Sigmoid colon (tissue), 4 donors: Measurements from ENCODE around the gene PTPRU.

ENCODE experiments used
- EP300 ChIP-seq, 4 donors: sonication (generic); formaldehyde crosslinking; IDR thresholded peaks; one replicate each; pipeline ENCODE4 v1.6.1; 2017; ENCODE audit warnings: antibody characterized with exemption in 4 of 4
- POLR2A ChIP-seq, 2 donors: fragments of 450-650 bp; IDR thresholded peaks; one replicate each; pipeline ENCODE4 v1.6.1; 2016; ENCODE audit warnings: antibody characterized with exemption in 2 of 2, mild to moderate bottlenecking in 2 of 2, moderate library complexity in 2 of 2
- POLR2AphosphoS5 ChIP-seq, 4 donors: sonication (generic); formaldehyde crosslinking; IDR thresholded peaks; one replicate each; pipeline ENCODE4 v1.6.1; 2017; ENCODE audit warnings: antibody characterized with exemption in 4 of 4
- TF ChIP-seq, protein P1 (sequence below), 4 experiments: fragments of 450-650 bp in 3 of 4; fragments of 200-600 bp in 1 of 4; IDR thresholded peaks; one replicate each; pipeline ENCODE4 v1.5.1; 2016 to 2019; ENCODE audit warnings: antibody characterized with exemption in 4 of 4, mild to moderate bottlenecking in 3 of 4, moderate library complexity in 2 of 4

DNA sequence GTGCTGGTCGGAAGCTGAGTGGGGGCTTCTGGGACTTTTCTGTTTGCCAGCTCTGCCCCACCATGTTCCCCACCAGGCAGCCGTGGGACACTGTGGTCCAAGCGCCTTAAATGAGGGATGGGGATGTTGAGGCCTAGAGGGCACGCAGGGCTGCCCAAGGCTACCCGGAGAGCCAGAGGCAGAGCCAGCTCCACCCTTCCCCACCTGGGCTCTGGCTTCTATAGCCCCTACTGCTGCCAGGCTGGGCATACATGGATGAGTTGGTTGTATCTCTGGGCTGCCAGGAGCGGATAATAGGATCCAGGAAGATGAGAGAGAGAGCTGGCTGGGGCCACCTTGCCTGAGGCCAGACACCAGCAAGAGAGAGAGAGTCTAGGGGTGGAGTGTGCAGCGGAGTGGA is 49.4 kb downstream of the PTPRU start:
- TF ChIP-seq POLR2AphosphoS5 (IDR thresholded peaks at IDR 0.05): no peak
- TF ChIP-seq, protein P1, sequence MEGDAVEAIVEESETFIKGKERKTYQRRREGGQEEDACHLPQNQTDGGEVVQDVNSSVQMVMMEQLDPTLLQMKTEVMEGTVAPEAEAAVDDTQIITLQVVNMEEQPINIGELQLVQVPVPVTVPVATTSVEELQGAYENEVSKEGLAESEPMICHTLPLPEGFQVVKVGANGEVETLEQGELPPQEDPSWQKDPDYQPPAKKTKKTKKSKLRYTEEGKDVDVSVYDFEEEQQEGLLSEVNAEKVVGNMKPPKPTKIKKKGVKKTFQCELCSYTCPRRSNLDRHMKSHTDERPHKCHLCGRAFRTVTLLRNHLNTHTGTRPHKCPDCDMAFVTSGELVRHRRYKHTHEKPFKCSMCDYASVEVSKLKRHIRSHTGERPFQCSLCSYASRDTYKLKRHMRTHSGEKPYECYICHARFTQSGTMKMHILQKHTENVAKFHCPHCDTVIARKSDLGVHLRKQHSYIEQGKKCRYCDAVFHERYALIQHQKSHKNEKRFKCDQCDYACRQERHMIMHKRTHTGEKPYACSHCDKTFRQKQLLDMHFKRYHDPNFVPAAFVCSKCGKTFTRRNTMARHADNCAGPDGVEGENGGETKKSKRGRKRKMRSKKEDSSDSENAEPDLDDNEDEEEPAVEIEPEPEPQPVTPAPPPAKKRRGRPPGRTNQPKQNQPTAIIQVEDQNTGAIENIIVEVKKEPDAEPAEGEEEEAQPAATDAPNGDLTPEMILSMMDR (IDR thresholded peaks at IDR 0.05): no peak
- TF ChIP-seq POLR2A (IDR thresholded peaks at IDR 0.05): no peak
- TF ChIP-seq EP300 (IDR thresholded peaks at IDR 0.05): no peak
